HG03558 (cell line): ENCODE data around the gene MT3.

Source experiments
- ATAC-seq: cut with Tn5 transposase; IDR thresholded peaks from one replicate; pipeline ENCODE4 v1.9.1; 2021; ENCODE audit warnings: moderate number of reproducible peaks; ENCODE audit not compliant: unreplicated experiment; ENCODE audit errors: extremely low read depth

The MT3 gene

GRCh38 chr16:56625943-56626654 is 36.8 kb downstream of the MT3 start:
- no peak for ATAC-seq

- ATAC-seq = no peak
Measured at GRCh38 chr16:56626685-56627084, 37.4 kb downstream of the MT3 start.

DNA sequence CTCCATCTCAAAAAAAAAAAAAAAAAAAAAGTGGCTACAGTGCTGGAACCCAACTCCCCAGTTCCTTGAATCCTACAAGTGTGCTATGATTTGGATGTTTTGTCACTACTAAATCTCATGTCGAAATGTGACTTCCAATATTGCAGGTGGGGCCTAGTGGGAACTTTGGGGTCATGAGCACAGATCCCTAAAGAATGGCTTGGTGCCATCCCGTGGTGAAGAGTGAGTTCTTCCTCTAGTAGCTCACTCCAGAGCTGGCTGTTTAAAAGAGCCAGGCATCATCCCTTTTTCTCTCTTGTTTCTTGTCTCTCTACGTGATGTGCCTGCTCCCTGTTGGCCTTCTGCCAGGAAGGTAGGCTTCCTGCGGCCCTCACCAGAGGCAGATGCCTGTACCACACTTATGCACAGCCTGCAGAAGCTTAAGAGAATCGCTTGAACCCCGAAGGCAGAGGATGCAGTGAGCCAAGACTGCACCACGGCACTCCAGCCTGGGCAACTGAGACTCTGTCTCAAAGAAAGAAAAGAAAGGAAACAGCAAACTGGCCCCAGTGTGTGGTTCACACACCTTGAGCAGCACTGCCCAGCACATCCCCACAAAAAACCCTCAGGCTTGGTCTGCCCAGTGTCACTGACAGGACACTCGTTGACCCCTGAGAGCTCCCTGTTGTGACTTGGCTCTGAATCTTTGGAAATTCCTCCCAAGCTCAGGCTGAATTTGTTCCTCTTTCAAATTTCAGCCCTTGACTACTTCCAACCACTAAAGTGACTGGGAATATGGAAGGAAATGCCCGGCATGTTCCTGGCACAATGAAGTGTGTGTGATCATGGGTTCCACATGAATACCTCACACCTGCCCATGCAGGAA is 39.4 kb downstream of the MT3 start:
- ATAC-seq = no peak

DNA sequence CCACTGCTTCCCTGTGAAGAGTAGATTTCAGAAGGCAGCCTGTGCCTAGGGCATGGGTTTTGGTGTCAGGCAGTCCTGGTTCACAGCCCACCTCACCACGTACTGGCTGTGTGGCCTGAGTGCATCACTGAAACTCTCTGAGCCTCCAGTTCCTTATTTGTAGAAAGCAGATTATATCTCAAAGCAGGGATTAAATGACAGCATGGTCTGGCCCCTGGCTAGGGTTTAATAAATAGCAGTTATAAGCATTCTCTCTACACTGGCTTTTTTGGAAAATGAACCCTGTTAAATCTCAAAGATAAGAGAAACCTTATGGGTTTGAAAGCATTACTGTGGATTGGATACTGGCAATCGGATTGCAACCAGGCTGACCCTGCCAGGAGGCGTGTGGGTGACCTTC is 40.2 kb downstream of the MT3 start:
- no peak for ATAC-seq

DNA sequence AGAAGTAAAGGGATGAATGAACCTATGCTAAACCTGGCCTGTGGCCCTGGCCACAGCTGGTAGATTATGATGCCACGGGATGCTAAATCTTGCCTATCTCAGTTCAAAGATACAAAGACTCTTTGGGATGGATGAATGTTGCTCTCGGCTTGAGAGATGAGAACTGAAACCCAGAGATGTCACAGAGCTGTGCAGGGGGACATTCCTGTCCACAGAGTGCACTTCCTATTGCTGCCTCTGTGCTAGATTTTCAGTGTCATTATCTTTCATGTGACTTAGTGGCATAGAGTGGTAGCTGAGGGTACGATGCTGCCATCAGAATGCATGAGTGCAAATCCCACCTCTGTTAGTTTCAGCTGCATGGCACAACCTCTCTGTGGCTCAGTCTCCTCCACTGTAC is 40.8 kb downstream of the MT3 start:
- ATAC-seq = peak; percentile 72

- no peak for ATAC-seq
Measured at GRCh38 chr16:56631197-56631596, 41.9 kb downstream of the MT3 start.

- no peak for ATAC-seq
Measured at GRCh38 chr16:56631832-56632155, 42.5 kb downstream of the MT3 start.

- ATAC-seq = no peak
Measured at GRCh38 chr16:56632156-56632847, 43.0 kb downstream of the MT3 start, which contains the start of gene MT1M. MT1M (plus strand) TSS chr16:56632659; CDS start chr16:56632732, 73 bp downstream.

DNA sequence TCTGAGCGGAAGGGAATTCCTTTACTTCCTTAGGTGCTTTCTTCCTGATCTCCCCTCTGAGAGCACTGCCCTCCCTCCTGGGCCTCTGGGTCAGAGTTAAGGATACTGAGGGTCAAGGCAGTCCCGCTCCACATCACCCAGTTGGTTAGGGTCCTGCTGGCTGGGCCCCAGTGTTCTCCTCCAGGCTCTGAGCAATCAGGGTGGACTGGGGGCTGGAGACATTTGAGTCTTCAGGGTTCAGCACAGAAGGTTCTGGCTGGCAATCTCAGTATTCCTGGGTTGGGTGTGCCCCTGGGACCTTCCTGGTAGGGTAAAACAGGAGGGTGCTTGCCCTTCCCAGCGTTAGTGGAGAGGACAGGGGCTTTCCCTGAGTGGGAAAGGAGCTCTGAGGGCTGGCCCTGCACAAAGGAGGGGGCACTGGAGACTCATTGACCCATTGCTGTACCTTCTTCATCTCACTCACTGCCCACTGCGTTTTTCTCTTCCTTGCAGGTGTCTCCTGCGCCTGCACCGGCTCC is 43.6 kb downstream of the MT3 start:
- ATAC-seq = no peak

GRCh38 chr16:56633535-56633934 is 44.2 kb downstream of the MT3 start:
- ATAC-seq = no peak

DNA sequence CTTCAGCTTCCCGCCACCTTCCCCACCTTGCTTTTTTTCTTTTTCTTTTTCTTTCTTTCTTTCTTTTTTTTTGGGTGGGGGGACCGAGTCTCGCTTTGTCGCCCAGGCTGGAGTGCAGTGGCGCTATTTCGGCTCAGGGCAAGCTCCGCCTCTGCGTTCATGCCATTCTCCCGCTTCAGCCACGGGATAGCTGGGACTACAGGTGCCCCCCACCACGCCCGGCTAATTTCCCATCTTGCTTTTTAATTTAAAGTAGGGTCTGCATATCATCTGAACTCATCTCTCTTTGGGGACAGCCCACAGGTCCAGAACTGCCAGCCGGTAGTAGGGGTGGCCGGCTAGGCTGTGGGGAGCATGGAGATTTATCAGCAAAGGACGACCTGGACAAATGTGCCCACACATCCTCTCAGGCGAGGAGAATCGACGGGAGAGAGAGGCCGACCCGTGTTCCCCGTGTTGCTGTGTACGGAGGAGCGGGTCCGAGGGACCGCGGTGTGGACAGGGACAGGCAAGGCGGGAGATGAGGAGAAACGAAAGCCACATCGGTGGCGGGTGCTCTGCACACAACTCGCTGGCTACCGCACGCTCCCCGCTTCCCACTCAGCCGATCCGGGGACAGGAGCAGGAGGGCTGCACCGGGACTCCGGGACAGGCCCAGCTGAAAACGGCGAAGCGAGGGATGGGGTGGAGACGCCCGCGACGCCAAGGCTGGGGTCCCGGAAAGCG is 45.5 kb downstream of the MT3 start:
- no peak for ATAC-seq

- no peak for ATAC-seq
Measured at GRCh38 chr16:56635441-56635967, 46.2 kb downstream of the MT3 start.

- no peak for ATAC-seq
Measured at GRCh38 chr16:56636616-56637413, 47.5 kb downstream of the MT3 start.

- no peak for ATAC-seq
Measured at GRCh38 chr16:56637814-56638750, 48.8 kb downstream of the MT3 start, which contains the start of gene MT1A. MT1A (plus strand) TSS chr16:56638666; CDS start chr16:56638739, 73 bp downstream.

DNA sequence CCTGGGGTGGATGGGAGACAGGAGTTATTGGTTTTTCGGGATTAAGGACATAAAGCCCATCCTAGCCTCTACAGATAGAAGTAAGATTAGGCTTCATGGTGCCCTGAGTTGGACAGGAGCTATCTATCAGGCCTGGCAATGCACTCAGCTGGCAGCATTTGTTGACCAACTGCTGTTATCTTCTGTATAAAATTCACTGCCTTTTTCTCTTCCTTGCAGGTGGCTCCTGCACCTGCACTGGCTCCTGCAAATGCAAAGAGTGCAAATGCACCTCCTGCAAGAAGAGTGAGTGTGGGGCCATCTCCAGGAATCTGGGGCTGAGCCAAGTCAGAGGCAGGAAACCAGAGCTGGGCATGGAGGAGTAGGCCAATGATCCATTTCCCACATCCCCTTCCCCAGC is 49.7 kb downstream of the MT3 start:
- ATAC-seq = no peak

- ATAC-seq = no peak
Measured at GRCh38 chr16:56640076-56640475, 50.7 kb downstream of the MT3 start.
